GM12878 (cell line): Measurements from ENCODE around the gene KRTAP9-4. TPM values are rescaled to one million over a fixed set of nuclear protein-coding genes. Genes with fewer than 3 reads are reported as not detected.

Experiments
- ATAC-seq: fragments of 200-7000 bp; cut with Tn5 transposase; 3 replicates; pipeline ENCODE4 v1.9.1; 2020; ENCODE audit warnings: mild to moderate bottlenecking, moderate library complexity
- BruUV-seq: library from RNA; stranded (reverse); fragments of 400-500 nt; replicated peaks from 2 replicates; lab custom pipeline; 2021; lab: Mats Ljungman, UMichigan
- CTCF ChIA-PET: fragments of 300-600 bp; sonication (Branson Sonifier 250); formaldehyde crosslinking; extraction: SDS; loops from one replicate; lab custom pipeline; 2021; ENCODE audit warnings: inconsistent platforms; lab: Yijun Ruan, JAX
- POLR2A ChIA-PET: fragments of 350-600 bp; formaldehyde crosslinking; extraction: SDS; loops from one replicate; lab custom pipeline; 2021; ENCODE audit warnings: inconsistent platforms; lab: Charles Lee
- RAD21 ChIA-PET: fragments of 300-600 bp; sonication (Branson Sonifier 250); formaldehyde crosslinking; loops from one replicate; lab custom pipeline; 2023; ENCODE audit warnings: antibody characterized with exemption; ENCODE audit not compliant: unreplicated experiment; lab: Charles Lee
- SMC1A ChIA-PET: fragments of 300-600 bp; sonication (Branson Sonifier 250); formaldehyde crosslinking; loops from one replicate; lab custom pipeline; 2023; ENCODE audit not compliant: unreplicated experiment, uncharacterized antibody; lab: Charles Lee
- DNase-seq: peaks from one replicate; pipeline ENCODE4 v3.0.0-alpha.2; 2011; ENCODE audit warnings: low read depth, low spot score
- FAIRE-seq: peaks from 3 replicates; lab custom pipeline; 2011; peaks lifted over from hg19 to GRCh38; lab: Jason Lieb, UNC
- H2AFZ ChIP-seq: 2 replicates; pipeline ENCODE4 v1.6.0; 2011; ENCODE audit warnings: low read depth, low read length, control low read depth; ENCODE audit not compliant: control insufficient read depth
- H3K27ac ChIP-seq: 2 replicates; pipeline ENCODE4 v1.5.1; 2011; ENCODE audit warnings: control low read depth; ENCODE audit not compliant: control insufficient read depth, insufficient read depth
- H3K27me3 ChIP-seq, 2 experiments: replicated peaks in 1 of 2; 2 replicates each; pipeline versions ENCODE4 v1.6.0 to v1.6.1; 2011; ENCODE audit warnings: low read length in 1 of 2; ENCODE audit not compliant: control insufficient read depth in 2 of 2, insufficient read depth in 2 of 2
- H3K36me3 ChIP-seq, 2 experiments: 2 replicates each; pipeline ENCODE4 v1.5.1; 2011; ENCODE audit warnings: low read length in 1 of 2; ENCODE audit not compliant: control insufficient read depth in 2 of 2, insufficient read depth in 2 of 2
- H3K4me1 ChIP-seq: 2 replicates; pipeline ENCODE4 v1.6.1; 2011; ENCODE audit warnings: mild to moderate bottlenecking, low read length, moderate library complexity, mixed read lengths; ENCODE audit not compliant: control insufficient read depth, insufficient read depth
- H3K4me2 ChIP-seq: 2 replicates; pipeline ENCODE4 v1.6.0; 2011; ENCODE audit warnings: control low read depth; ENCODE audit not compliant: control insufficient read depth, insufficient read depth
- H3K4me3 ChIP-seq: fragments of 200-600 bp; sonication (generic); 2 replicates; pipeline ENCODE4 v1.5.1; 2016
- H3K79me2 ChIP-seq: 2 replicates; pipeline ENCODE4 v1.6.0; 2011; ENCODE audit warnings: low read length; ENCODE audit not compliant: control insufficient read depth, insufficient read depth
- H3K9ac ChIP-seq: 2 replicates; pipeline ENCODE4 v1.8.0; 2011; ENCODE audit warnings: low read length, control low read depth, mixed read lengths; ENCODE audit not compliant: control insufficient read depth, insufficient read depth
- H3K9me3 ChIP-seq: replicated peaks from 3 replicates; pipeline ENCODE4 v1.5.1; 2011; ENCODE audit warnings: mild to moderate bottlenecking, low read length; ENCODE audit not compliant: control insufficient read depth, insufficient read depth
- H4K20me1 ChIP-seq: 2 replicates; pipeline ENCODE4 v1.6.0; 2011; ENCODE audit not compliant: control insufficient read depth, insufficient read depth
- CHD2 ChIP-seq: IDR thresholded peaks from 2 replicates; pipeline ENCODE4 v1.6.1; 2011; ENCODE audit warnings: low read depth, low read length, improper control_type of control experiment, borderline replicate concordance
- FOXM1 ChIP-seq: IDR thresholded peaks from 2 replicates; pipeline ENCODE4 v1.6.1; 2012; ENCODE audit warnings: low read depth, mild to moderate bottlenecking, inconsistent platforms, low read length, moderate library complexity
- KAT2A ChIP-seq: conservative IDR thresholded peaks from 2 replicates; pipeline ENCODE4 v1.6.1; 2011; ENCODE audit warnings: low read depth, low read length; ENCODE audit not compliant: control insufficient read depth
- NFXL1 ChIP-seq: fragments of 450-650 bp; IDR thresholded peaks from 2 replicates; pipeline ENCODE4 v1.6.1; 2017; ENCODE audit warnings: antibody characterized with exemption, mild to moderate bottlenecking, borderline replicate concordance
- RCOR1 ChIP-seq: conservative IDR thresholded peaks from 2 replicates; pipeline ENCODE4 v1.6.1; 2012; ENCODE audit warnings: low read depth, low read length, improper control_type of control experiment
- RFX5 ChIP-seq: IDR thresholded peaks from 2 replicates; pipeline ENCODE4 v1.6.1; 2011; ENCODE audit warnings: low read depth, low read length, improper control_type of control experiment
- STAT3 ChIP-seq: IDR thresholded peaks from 2 replicates; pipeline ENCODE4 v1.6.1; 2011; ENCODE audit warnings: low read depth, low read length, improper control_type of control experiment
- ZNF622 ChIP-seq: fragments of 450-650 bp; IDR thresholded peaks from 2 replicates; pipeline ENCODE4 v1.6.1; 2017; ENCODE audit warnings: mild to moderate bottlenecking, inconsistent platforms
- WGBS: methylation state at CpG from one replicate; pipeline ENCODE4 v1.1.6; 2016; ENCODE audit warnings: low lambda C conversion rate; ENCODE audit not compliant: insufficient replicate concordance, insufficient coverage; ENCODE audit errors: missing lambda C conversion rate; 5-methylcytosine and 5-hydroxymethylcytosine counted together
- in situ Hi-C: fragments of 300-500 bp; cut with MboI; formaldehyde crosslinking; loops from 9 replicates; pipeline ENCODE4 v1.14.3; 2018; ENCODE audit warnings: mixed read lengths
- intact Hi-C: fragments of 100-400 bp; cut with micrococcal nuclease; formaldehyde crosslinking; loops from one replicate; pipeline ENCODE4 v1.14.2; 2022; ENCODE audit not compliant: unreplicated experiment
- polyA plus RNA-seq, 11 experiments: library from polyadenylated mRNA; depleted of rRNA in 4 of 11; unstranded in 6 of 11; stranded (reverse) in 5 of 11; fragments of >200 nt; fragmentation: Nextera tagmentation in 4 of 11; fragmentation: Illumina TruSeq in 1 of 11; extraction: Ambion mirVana in 4 of 11; extraction: Trizol in 1 of 11; gene quantifications; 1 replicate in 1 of 11; 2 replicates in 10 of 11; pipeline versions ENCODE4 v1.2.1 to v1.2.3, GENCODE V29; 2011 to 2016; ENCODE audit warnings: inconsistent platforms in 2 of 11, missing spikeins in 2 of 11, low read depth in 1 of 11
- total RNA-seq, 4 experiments: library from RNA; depleted of rRNA in 3 of 4; stranded (reverse); fragments of >200 nt in 3 of 4; fragmentation: Illumina TruSeq in 1 of 4; extraction: Trizol in 1 of 4; gene quantifications; 2 replicates each; pipeline versions ENCODE4 v1.2.1 to v1.2.3, GENCODE V29; 2013 to 2021
- TF ChIP-seq, protein P1 (sequence below): fragments of 450-650 bp; conservative IDR thresholded peaks from 2 replicates; pipeline ENCODE4 v1.6.1; 2017; ENCODE audit warnings: mild to moderate bottlenecking, moderate library complexity

The KRTAP9-4 gene
- total and polyA plus RNA-seq, 10 of the 15 experiments (the other 5 are each of a cell fraction or from before 2014, with no cell fraction given) = not detected

- TF ChIP-seq STAT3 (no peak), NFXL1 (no peak), CHD2 (no peak), RFX5 (no peak), ZNF622 (no peak)
- TF ChIP-seq, protein P1, sequence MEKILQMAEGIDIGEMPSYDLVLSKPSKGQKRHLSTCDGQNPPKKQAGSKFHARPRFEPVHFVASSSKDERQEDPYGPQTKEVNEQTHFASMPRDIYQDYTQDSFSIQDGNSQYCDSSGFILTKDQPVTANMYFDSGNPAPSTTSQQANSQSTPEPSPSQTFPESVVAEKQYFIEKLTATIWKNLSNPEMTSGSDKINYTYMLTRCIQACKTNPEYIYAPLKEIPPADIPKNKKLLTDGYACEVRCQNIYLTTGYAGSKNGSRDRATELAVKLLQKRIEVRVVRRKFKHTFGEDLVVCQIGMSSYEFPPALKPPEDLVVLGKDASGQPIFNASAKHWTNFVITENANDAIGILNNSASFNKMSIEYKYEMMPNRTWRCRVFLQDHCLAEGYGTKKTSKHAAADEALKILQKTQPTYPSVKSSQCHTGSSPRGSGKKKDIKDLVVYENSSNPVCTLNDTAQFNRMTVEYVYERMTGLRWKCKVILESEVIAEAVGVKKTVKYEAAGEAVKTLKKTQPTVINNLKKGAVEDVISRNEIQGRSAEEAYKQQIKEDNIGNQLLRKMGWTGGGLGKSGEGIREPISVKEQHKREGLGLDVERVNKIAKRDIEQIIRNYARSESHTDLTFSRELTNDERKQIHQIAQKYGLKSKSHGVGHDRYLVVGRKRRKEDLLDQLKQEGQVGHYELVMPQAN = no peak
Observed at GRCh38 chr17:41278176-41278955, 28.9 kb downstream of the KRTAP9-4 start (continued).

DNA sequence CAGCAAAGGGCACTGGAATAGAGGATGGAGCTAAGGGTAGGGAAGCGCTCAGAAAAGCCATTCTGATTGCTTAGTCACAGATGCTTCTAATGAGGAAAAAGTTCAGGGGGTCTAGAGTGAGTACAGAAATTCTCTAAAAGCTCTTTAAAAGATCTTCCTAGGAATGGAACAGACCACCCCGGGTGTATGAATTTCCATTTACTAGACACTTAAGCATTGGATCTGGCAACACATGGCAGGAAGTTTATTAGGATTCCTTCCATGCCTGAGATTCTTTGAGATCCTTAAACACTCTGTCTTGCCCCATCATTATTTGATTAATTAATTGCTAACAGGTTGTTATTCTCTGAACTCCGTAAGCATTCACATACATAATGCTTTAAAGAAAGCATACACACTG, 34.6 kb downstream of the KRTAP9-4 start:
- Histone ChIP-seq H3K27ac (no peak overlapping the region), H3K9me3 (no peaks in the 10 kb centered on the region), H3K4me1 (no peaks in the 10 kb centered on the region), H3K36me3 (no peaks in the 10 kb centered on the region), H3K4me2 (no peak overlapping the region), H3K9ac (no peak overlapping the region), H3K4me3 (no peak overlapping the region), H3K79me2 (no peaks in the 10 kb centered on the region), H4K20me1 (no peaks in the 10 kb centered on the region), H3K27me3 (no peaks in the 10 kb centered on the region), H2AFZ (no peak overlapping the region)
- FAIRE-seq = no peak
- ATAC-seq = no peak
- intact Hi-C loops = no loop called here
- in situ Hi-C loops = no loop called here
- 0% methylated on average over 3 of the region's 3 CpGs for WGBS
- DNase-seq = no peak
- ChIA-PET SMC1A (no interaction called here), POLR2A (interaction anchor here (0.8 kb wide), 1 partner anchor 44 kb away, joined by 3 read pairs; no protein-coding TSS in a partner anchor), CTCF (no interaction called here), RAD21 (no interaction called here)
- TF ChIP-seq RCOR1 (no peak), KAT2A (no peak), FOXM1 (no peak)
- no TSS peak for BruUV-seq
